ENCODE results near the gene ZBTB26.

- TF ChIP-seq POLR2AphosphoS5 (IDR thresholded peaks at IDR 0.05; ENCODE audit: low read depth, low read length) (no peak), TAF1 (IDR thresholded peaks at IDR 0.05; ENCODE audit: borderline replicate concordance, low read depth, low read length) (no peak)
Measured at GRCh38 chr9:122866079-122866478, 65.2 kb downstream of the ZBTB26 start.
